ENCODE measurements around the gene HIVEP1. TPM values are rescaled to one million over a fixed set of nuclear protein-coding genes. Genes with fewer than 3 reads are reported as not detected.
A peak's percentile ranks its signal among the peaks of the same experiment; 100 is the strongest.

The HIVEP1 gene
- 29.8 and 35.7 TPM in 2 replicates for total RNA-seq
- long read RNA-seq, partial matches to known transcripts, result 10 of 19 reads
- long read RNA-seq, other reads (novel, unspliced or antisense), result 5 of 19 reads

DNA sequence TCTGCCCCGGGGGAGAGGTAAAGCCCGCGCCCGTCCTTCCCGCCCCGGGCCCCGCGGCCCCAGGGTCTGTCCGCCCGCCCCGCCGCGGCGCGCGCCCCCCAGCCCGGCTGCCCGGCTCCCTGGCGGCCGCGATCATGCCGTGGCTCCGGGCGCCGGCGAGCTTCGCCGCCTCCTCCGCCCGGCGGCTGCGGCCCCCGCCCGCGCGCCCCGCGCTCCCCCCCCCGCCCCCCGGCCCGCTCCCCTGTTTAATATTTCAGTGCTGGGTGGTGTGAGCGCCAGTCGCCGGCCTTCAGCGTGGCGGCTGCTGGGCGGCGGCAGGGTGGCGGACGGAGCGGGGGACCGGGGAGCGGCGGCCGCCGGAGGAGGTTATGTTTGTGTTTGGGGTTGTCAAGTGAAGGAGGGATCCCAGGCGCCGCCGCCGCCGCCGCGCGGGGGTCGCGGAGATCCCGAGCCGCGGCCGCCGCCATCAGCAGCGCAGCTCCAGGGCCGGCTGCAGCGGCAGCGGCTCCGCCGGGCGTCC lies at the start of gene HIVEP1:
Gene HIVEP1 (plus strand): TSS at position 275 of the 520 bp plus-strand sequence. CDS start 3,317 bp downstream, outside the sequence.
- Mint-ChIP-seq H3K27me3 (no peaks in the 10 kb centered on the region), H3K4me3 (ENCODE audit: low read depth) (peak within 1 kb of the TSS; percentile 86), H3K27ac (peak within 1 kb of the TSS; percentile 96), H3K4me1 (ENCODE audit: low read depth) (peaks cover 30% of the 10 kb centered on the region), H3K9me3 (ENCODE audit: low read depth) (no peaks in the 10 kb centered on the region), H3K36me3 (ENCODE audit: insufficient read depth) (peaks cover 12% of the 10 kb centered on the region)
- TF ChIP-seq CTCF (IDR thresholded peaks at IDR 0.05; ENCODE audit: unreplicated experiment), result no peak
- DNase-seq (ENCODE audit: low spot score, unreplicated experiment), result peak; percentile 42

- no peak overlapping the region for H3K4me3 Mint-ChIP-seq (ENCODE audit: low read depth)
- H3K27ac Mint-ChIP-seq, result no peak overlapping the region
- H3K9me3 Mint-ChIP-seq (ENCODE audit: low read depth), result no peaks in the 10 kb centered on the region
- no peak for DNase-seq (ENCODE audit: low spot score, unreplicated experiment)
- no peaks in the 10 kb centered on the region for H3K36me3 Mint-ChIP-seq (ENCODE audit: insufficient read depth)
- peaks cover 6% of the 10 kb centered on the region for H3K27me3 Mint-ChIP-seq
- no peak for TF ChIP-seq CTCF (IDR thresholded peaks at IDR 0.05; ENCODE audit: unreplicated experiment)
- no peaks in the 10 kb centered on the region for H3K4me1 Mint-ChIP-seq (ENCODE audit: low read depth)
Observed at GRCh38 chr6:11963756-11964500, 48.2 kb upstream of the HIVEP1 start.

- no peak overlapping the region for H3K4me3 Mint-ChIP-seq (ENCODE audit: low read depth)
- peaks cover 6% of the 10 kb centered on the region for H3K27me3 Mint-ChIP-seq
- no peaks in the 10 kb centered on the region for H3K4me1 Mint-ChIP-seq (ENCODE audit: low read depth)
- H3K27ac Mint-ChIP-seq, result no peak overlapping the region
- no peak for TF ChIP-seq CTCF (IDR thresholded peaks at IDR 0.05; ENCODE audit: unreplicated experiment)
- H3K9me3 Mint-ChIP-seq (ENCODE audit: low read depth), result no peaks in the 10 kb centered on the region
- no peaks in the 10 kb centered on the region for H3K36me3 Mint-ChIP-seq (ENCODE audit: insufficient read depth)
- no peak for DNase-seq (ENCODE audit: low spot score, unreplicated experiment)
Observed at GRCh38 chr6:11964729-11965335, 47.3 kb upstream of the HIVEP1 start.

- H3K9me3 Mint-ChIP-seq (ENCODE audit: low read depth), result no peaks in the 10 kb centered on the region
- TF ChIP-seq CTCF (IDR thresholded peaks at IDR 0.05; ENCODE audit: unreplicated experiment), result no peak
- no peak overlapping the region for H3K4me3 Mint-ChIP-seq (ENCODE audit: low read depth)
- DNase-seq (ENCODE audit: low spot score, unreplicated experiment), result no peak
- no peaks in the 10 kb centered on the region for H3K36me3 Mint-ChIP-seq (ENCODE audit: insufficient read depth)
- no peaks in the 10 kb centered on the region for H3K4me1 Mint-ChIP-seq (ENCODE audit: low read depth)
- H3K27ac Mint-ChIP-seq, result no peak overlapping the region
- H3K27me3 Mint-ChIP-seq, result peaks cover 6% of the 10 kb centered on the region
Observed at GRCh38 chr6:11965499-11965898, 46.6 kb upstream of the HIVEP1 start.

GRCh38 chr6:11968241-11968806 lies 43.8 kb upstream of the HIVEP1 start:
- H3K4me1 Mint-ChIP-seq (ENCODE audit: low read depth), result no peaks in the 10 kb centered on the region
- no peak for TF ChIP-seq CTCF (IDR thresholded peaks at IDR 0.05; ENCODE audit: unreplicated experiment)
- H3K4me3 Mint-ChIP-seq (ENCODE audit: low read depth), result no peak overlapping the region
- peaks cover 5% of the 10 kb centered on the region for H3K27me3 Mint-ChIP-seq
- H3K9me3 Mint-ChIP-seq (ENCODE audit: low read depth), result no peaks in the 10 kb centered on the region
- no peak overlapping the region for H3K27ac Mint-ChIP-seq
- no peaks in the 10 kb centered on the region for H3K36me3 Mint-ChIP-seq (ENCODE audit: insufficient read depth)
- no peak for DNase-seq (ENCODE audit: low spot score, unreplicated experiment)
